ENCODE results near the gene DEF6.

DEF6 gene

DNA sequence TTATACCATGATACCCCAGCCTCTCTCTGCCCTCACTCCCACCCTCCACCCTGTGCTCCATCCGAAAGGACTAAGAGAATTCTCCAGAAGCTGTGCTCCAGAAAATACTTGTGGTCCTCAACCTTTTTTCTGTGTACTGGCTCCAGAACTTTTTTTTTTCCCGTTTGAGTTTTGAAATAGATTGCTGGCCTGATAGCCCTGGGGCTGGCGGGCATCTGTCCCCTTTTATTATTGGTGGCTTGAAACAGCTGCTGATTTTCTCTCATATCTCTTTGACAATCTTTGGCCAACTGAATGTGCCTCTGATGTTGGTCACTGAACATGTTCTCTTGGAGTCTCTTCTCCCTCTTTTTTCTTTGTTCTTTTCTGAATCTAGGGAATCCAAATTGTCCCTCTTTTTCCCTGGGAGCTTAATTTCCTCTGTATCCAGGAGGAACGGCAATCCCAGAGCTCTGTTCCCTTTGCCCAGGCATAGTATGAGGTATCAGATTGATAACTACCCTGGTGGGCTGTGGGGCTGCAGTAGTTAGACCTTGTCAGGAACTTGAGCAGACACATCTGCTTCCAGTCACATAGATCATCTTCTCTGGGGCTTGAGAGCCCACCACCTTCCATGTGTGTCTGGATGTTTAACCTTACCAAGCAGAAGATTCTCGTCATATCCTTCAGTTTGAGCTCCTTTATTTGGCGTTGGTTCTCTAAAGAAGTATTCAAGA is 46.4 kb downstream of the DEF6 start:
- DNase-seq (ENCODE audit: low read depth) = no peak

GRCh38 chr6:35351422-35351821 is 53.8 kb downstream of the DEF6 start:
- DNase-seq (ENCODE audit: low read depth) = no peak

GRCh38 chr6:35352735-35353134 is 55.1 kb downstream of the DEF6 start:
- DNase-seq (ENCODE audit: low read depth) = no peak

- no peak for DNase-seq (ENCODE audit: low read depth)
Measured at GRCh38 chr6:35354361-35355135, 56.9 kb downstream of the DEF6 start.

DNA sequence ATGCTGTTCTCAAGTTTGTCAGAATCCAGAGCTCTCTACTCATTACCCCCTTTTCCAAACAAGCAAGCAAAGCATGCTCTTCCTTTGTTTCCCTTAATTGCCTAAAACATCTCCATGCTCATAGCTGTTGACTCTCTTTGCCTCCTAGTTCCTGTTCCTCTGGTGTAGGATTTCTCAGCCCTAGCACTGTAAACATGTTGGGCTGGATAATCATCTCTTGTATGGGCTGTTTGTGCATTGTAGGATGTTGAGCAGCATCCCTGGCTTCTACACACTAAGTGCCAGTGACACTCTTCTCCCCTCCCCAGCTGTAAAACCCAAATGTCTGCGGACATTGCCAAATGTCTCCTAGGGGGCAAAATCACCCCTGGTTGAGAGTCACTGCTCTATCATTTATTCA is 58.8 kb downstream of the DEF6 start:
- no peak for DNase-seq (ENCODE audit: low read depth)

DNA sequence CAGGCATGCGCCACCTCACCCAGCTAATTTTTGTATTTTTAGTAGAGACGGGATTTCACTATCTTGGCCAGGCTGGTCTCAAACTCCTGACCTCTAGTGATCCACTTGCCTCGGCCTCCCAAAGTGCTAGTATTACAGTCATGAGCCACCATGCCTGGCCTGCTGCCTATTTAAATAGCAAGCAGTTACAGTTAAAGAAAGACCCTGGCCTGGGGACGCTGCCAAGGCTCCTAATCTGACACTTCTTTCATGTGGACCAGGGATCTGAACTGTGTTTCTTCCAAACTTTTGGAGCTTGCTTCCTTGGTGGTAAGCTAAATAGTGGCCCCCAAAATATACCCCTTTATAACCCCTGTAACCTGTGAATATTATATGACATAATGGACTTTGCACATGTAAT is 60.1 kb downstream of the DEF6 start:
- no peak for DNase-seq (ENCODE audit: low read depth)

DNA sequence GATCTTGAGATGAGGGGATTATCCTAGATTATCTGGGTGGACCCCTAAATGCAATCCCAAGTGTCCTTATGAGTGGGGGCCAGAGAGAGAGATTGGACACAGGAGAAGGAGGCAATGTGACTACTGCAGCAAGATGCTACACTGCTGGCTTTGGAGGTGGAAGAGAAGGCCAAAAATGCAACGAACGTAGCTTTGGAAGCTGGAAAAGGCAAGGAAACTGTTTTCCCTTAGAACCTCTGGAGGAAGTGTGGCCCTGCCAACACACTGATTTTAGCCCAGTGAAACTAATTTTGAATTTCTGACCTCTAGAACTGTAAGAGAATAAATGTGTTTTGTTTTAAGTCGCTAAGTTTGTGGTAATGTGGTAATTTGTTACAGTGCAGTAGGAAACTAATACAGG is 60.5 kb downstream of the DEF6 start:
- no peak for DNase-seq (ENCODE audit: low read depth)

DNA sequence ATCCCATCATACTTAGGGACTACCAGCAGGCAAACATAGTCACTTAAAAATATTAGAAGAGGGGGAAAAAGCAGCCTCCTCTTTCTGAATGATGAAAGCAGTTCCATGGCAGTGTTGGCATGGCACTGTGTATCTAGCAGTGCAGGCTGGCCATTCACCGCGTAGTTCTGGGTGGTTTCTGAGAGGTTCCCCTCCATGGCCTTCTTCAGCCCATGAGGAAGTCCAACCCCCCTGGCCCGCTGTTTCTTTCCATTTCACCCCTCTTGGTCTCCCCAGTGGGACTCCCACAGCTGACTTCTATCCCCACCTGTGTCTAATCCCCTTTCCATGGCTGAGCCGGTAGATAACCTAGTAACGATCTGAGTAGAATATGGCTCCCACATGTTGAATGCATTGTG is 61.7 kb downstream of the DEF6 start:
- DNase-seq (ENCODE audit: low read depth) = no peak

DNA sequence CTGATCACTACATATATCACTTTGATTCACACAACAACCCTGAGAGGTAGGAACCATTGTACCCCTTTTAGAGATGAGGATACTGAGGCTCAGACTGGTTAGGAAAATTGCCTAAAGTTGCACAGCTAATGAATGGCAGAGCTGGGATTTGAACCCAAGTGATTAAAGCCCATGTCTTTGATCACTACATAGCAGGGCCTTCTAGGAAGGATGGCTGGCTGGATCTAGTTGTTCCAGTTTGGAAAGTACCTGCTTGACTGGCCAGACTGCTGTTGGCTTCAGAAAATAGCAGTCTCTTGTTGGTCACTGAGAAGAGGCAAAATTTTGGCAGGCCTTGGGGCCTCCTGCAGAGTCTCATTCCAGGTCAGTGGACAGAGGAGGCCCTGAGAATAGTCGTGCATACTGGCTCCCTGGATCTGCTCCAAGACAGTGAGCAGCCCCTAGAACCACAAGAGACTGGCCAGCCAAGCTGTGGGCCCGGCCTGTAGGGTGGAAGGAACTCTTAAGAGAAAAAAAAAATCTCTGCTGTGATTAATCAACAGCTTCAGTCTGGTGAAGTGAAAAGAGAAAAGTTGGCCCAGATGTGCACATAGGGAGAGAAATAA is 62.2 kb downstream of the DEF6 start:
- no peak for DNase-seq (ENCODE audit: low read depth)

DNA sequence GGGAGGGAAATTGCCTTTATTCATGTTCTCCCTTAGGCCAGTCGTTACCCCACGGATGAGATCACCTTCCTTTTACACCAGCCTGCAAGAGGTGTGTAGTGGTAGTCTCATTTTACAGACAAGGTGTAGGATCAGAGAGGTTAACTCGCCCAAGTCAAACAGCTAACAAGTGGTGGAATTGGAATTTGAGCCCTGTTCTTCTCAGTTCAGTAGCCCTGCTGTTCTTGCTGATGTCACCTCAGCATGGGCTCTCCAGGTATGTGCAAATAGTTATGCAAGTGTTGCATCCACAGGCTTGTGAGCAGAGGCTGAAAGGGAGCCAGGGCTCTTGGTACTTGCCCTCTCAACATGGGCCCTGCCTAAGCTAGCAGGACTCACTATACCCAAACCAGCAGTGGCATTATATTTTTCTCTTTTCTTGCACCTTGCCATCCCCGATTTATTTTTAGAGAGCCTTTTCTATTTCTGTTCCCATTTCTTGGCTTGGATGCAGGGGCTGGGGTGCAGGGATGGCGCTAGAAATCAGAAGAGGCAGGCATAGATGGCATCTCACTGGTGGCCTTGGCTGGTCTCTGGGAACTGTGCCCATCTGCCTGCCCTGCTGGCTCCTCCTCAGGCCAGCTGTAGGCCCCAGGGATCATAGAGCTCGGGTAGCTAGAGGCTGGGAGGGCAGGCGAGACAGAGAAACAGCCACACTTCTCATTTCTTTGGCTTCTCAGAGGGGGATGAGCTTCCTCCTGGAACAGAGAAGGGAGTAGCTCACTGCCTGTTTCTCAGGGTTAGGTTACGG is 62.9 kb downstream of the DEF6 start:
- no peak for DNase-seq (ENCODE audit: low read depth)

- no peak for DNase-seq (ENCODE audit: low read depth)
Measured at GRCh38 chr6:35362200-35362599, 64.6 kb downstream of the DEF6 start.

DNA sequence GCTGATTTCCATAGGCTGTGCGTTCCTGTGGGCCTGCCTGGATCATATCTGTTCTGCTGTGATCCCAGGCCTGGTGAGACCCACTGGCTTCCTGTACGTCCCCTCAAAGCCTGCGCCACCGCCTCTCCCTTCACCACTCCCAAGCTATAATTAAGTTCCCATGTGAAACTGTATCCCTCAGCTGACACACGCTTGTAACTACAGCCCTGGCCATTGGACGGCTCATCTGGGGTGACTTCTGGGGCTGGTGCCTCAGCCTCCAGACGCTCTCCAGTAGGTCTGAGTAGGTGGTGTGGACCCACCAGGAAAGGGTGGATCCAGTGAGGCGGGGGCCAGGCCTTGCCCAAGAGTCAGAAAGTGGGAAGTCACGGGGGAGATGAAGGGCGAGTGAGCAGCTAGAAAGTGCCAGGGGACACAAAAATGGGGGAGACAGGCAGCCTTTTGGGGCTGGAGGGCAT is 65.7 kb downstream of the DEF6 start:
- DNase-seq (ENCODE audit: low read depth) = no peak

DNA sequence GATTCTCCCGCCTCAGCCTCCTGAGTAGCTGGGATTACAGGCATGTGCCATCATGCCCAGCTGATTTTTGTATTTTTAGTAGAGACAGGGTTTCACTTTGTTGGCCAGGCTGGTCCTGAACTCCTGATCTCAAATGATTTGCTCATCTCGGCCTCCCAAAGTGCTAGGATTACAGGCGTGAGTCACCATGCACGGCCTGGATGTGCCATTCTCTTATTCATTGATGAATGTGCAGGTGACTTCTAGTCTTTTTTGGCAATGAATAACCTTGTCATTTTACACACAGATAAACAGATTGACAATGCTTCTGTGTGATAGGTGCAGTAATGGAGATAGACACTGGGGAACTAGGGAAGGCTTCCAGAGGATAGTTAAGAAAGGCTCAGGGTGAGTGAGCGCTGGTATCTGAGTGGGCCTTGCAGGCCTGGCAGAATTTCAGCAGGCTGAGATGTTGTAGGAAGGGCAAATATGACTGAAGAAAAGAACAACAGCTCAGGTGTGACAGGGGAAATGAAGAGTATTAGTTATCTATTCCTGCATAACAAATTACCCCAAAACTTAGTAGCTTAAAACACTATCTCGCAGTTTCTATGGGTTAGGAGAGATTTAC is 68.1 kb downstream of the DEF6 start:
- DNase-seq (ENCODE audit: low read depth) = no peak

- DNase-seq (ENCODE audit: low read depth) = no peak
Measured at GRCh38 chr6:35366204-35366596, 68.6 kb downstream of the DEF6 start.

DNA sequence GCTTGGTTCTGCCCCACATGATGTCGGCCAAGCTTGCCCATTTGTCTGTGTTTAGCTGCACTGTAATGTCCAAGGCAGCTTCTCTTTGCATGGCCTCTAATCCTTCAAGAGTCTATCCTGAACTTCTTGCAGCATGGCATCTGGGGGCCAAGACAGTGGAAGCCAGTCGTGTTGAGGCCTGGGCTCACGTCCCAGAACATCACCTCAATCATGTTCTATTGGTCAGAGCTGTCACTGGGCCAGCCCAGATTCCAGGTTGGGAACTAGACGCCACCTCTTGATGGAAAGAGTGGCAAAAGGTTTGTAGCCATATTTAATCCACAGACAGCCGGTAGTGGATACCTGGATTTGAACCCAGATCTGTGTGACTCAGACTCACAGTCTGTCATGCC is 70.0 kb downstream of the DEF6 start:
- no peak for DNase-seq (ENCODE audit: low read depth)

GRCh38 chr6:35368038-35368887 is 70.6 kb downstream of the DEF6 start:
- no peak for DNase-seq (ENCODE audit: low read depth)

- peak; percentile 27 for DNase-seq (ENCODE audit: low read depth)
Measured at GRCh38 chr6:35370124-35370741, 72.6 kb downstream of the DEF6 start.

- DNase-seq (ENCODE audit: low read depth) = no peak
Measured at GRCh38 chr6:35370785-35371493, 73.3 kb downstream of the DEF6 start.
